A673 (cell line): ENCODE results near the gene CLEC2D. TPM values are rescaled to one million over a fixed set of nuclear protein-coding genes. Genes with fewer than 3 reads are reported as not detected.

Source experiments
- BruUV-seq: library from RNA; stranded (reverse); fragments of 400-500 nt; replicated peaks from 2 replicates; lab custom pipeline; 2021; lab: Mats Ljungman, UMichigan
- CTCF ChIA-PET: fragments of 300-600 bp; sonication (Branson Sonifier 250); formaldehyde crosslinking; loops from one replicate; lab custom pipeline; 2022; ENCODE audit warnings: antibody characterized with exemption; lab: Charles Lee
- POLR2A ChIA-PET: fragments of 300-600 bp; sonication (Branson Sonifier 250); formaldehyde crosslinking; loops from one replicate; lab custom pipeline; 2022; ENCODE audit warnings: antibody characterized with exemption; ENCODE audit not compliant: low non-redundant PET; lab: Charles Lee
- DNase-seq: peaks from one replicate; pipeline ENCODE4 v3.0.0-alpha.2; 2015; ENCODE audit warnings: low spot score
- H3K27ac ChIP-seq: fragments of 200-600 bp; sonication (generic); 2 replicates; pipeline ENCODE4 v1.5.1; 2016; ENCODE audit warnings: mixed run types, low read depth, mild to moderate bottlenecking, mixed read lengths, antibody characterized with exemption, low read length; ENCODE audit not compliant: poor library complexity, severe bottlenecking
- H3K27me3 ChIP-seq: fragments of 200-600 bp; sonication (generic); replicated peaks from 2 replicates; pipeline ENCODE4 v1.6.1; 2017; ENCODE audit warnings: mixed run types, low read depth, mild to moderate bottlenecking, mixed read lengths, antibody characterized with exemption, low read length; ENCODE audit not compliant: insufficient read depth, poor library complexity
- H3K36me3 ChIP-seq: fragments of 200-600 bp; sonication (generic); 2 replicates; pipeline ENCODE4 v1.6.1; 2016; ENCODE audit warnings: mixed run types, mild to moderate bottlenecking, mixed read lengths, antibody characterized with exemption, low read length; ENCODE audit not compliant: insufficient read depth, poor library complexity, severe bottlenecking
- H3K4me1 ChIP-seq: fragments of 200-600 bp; sonication (generic); 2 replicates; pipeline ENCODE4 v1.6.1; 2017; ENCODE audit warnings: mixed run types, mild to moderate bottlenecking, mixed read lengths, antibody characterized with exemption, low read length; ENCODE audit not compliant: insufficient read depth, poor library complexity, severe bottlenecking
- H3K4me3 ChIP-seq: fragments of 200-600 bp; sonication (generic); 2 replicates; pipeline ENCODE4 v1.5.1; 2016; ENCODE audit warnings: low read depth, mixed run types, mild to moderate bottlenecking, mixed read lengths, low read length; ENCODE audit not compliant: poor library complexity, severe bottlenecking
- H3K9me3 ChIP-seq: fragments of 200-600 bp; sonication (generic); 2 replicates; pipeline ENCODE4 v1.6.1; 2016; ENCODE audit warnings: mixed run types, low read depth, mild to moderate bottlenecking, mixed read lengths, antibody characterized with exemption, low read length; ENCODE audit not compliant: poor library complexity, severe bottlenecking
- CTCF ChIP-seq: fragments of 300-800, 200-600 bp; sonication (generic); conservative IDR thresholded peaks from 2 replicates; pipeline ENCODE4 v1.5.1; 2017; ENCODE audit warnings: low read depth, mild to moderate bottlenecking, antibody characterized with exemption, low read length, moderate library complexity, mixed read lengths
- EZH2 ChIP-seq: fragments of 200-600 bp; sonication (generic); IDR thresholded peaks from 2 replicates; pipeline ENCODE4 v1.6.1; 2017; ENCODE audit warnings: borderline replicate concordance, low read depth, mild to moderate bottlenecking, mixed read lengths, antibody characterized with exemption, low read length; ENCODE audit not compliant: poor library complexity, severe bottlenecking
- intact Hi-C: fragments of 100-400 bp; cut with micrococcal nuclease; formaldehyde crosslinking; loops from one replicate; pipeline ENCODE4 v1.10.0; 2022; ENCODE audit not compliant: unreplicated experiment
- total RNA-seq: library from RNA; stranded (reverse); gene quantifications from 2 replicates; pipeline ENCODE4 v1.2.3, GENCODE V29; 2021

Gene CLEC2D
- total RNA-seq, 1 experiment from 2014 or later, result 1.6 TPM

GRCh38 chr12:9660046-9660445, 9.5 kb upstream of the CLEC2D start:
- intact Hi-C loops, result no loop called here
- Histone ChIP-seq H3K27ac (no peak overlapping the region), H3K9me3 (no peaks in the 10 kb centered on the region), H3K4me3 (no peak overlapping the region), H3K36me3 (no peaks in the 10 kb centered on the region), H3K27me3 (peaks cover 4% of the 10 kb centered on the region), H3K4me1 (no peaks in the 10 kb centered on the region)
- POLR2A ChIA-PET, result no interaction called here
- CTCF ChIA-PET, result no interaction called here
- TF ChIP-seq EZH2 (no peak), CTCF (no peak)
- no peak for DNase-seq
- no TSS peak for BruUV-seq

DNA sequence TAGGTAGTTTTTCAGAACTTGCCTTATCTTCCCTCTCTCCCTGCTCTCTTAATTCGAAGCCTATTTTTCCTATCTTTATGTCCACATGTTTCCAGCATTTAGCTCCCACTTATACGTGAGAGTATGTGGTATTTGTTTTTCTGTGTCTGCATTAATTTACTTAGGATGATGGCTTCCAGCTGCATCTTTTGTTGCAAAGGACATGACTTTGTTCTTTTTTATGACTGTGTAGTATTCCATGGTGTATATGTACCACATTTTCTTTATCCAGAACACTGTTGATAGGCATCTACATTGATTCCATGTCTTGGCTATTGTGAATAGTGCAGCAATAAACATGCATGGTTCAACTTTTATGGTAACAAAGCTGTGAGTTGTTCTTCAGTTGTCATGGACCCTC, 7.8 kb upstream of the CLEC2D start:
- POLR2A ChIA-PET, result no interaction called here
- H3K9me3 ChIP-seq, result no peaks in the 10 kb centered on the region
- H3K27me3 ChIP-seq, result no peaks in the 10 kb centered on the region
- TF ChIP-seq EZH2, result no peak
- no peak for TF ChIP-seq CTCF
- no TSS peak for BruUV-seq
- no peak overlapping the region for H3K4me3 ChIP-seq
- intact Hi-C loops, result no loop called here
- H3K36me3 ChIP-seq, result no peaks in the 10 kb centered on the region
- no peak overlapping the region for H3K27ac ChIP-seq
- H3K4me1 ChIP-seq, result no peaks in the 10 kb centered on the region
- CTCF ChIA-PET, result no interaction called here
- DNase-seq, result no peak

DNA sequence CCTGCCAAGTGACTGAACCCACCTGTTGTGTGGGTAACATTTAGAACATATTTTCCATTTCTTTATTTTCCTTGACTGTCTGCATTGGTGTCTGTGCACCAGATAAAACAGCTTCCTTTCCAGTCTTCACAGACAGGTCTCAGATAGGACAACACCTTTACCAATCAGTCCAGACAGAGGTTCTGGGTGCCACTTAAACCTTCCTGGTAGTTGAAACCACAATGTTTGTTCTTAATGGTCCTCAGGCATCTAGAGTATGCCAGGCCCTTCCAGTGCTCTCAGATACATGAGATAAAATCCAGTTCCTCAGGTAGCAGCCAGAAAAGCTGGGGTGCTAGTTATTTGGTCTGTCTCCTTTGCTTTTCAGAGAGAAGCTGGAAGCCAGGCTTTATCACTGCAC, 7.0 kb upstream of the CLEC2D start:
- Histone ChIP-seq H3K36me3 (no peaks in the 10 kb centered on the region), H3K4me3 (no peak overlapping the region), H3K27ac (no peak overlapping the region), H3K27me3 (no peaks in the 10 kb centered on the region), H3K4me1 (no peaks in the 10 kb centered on the region), H3K9me3 (no peaks in the 10 kb centered on the region)
- ChIA-PET CTCF (no interaction called here), POLR2A (no interaction called here)
- DNase-seq, result no peak
- BruUV-seq, result no TSS peak
- TF ChIP-seq CTCF, result no peak
- no peak for TF ChIP-seq EZH2
- intact Hi-C loops, result no loop called here
